Stimulated activated CD8-positive, alpha-beta memory T cell treated with anti-CD3 and anti-CD28 coated beads, Interleukin-2, amount 100 ng/mL, for 48 hours (primary cell): ENCODE data around the gene BPIFB2.
"Not testable (repeated sequence)": the region's sequence is repeated elsewhere in the genome, so short reads cannot be mapped to it uniquely, and the experiment has no call there.

Experiments
- DNase-seq, 2 donors: peaks; one replicate each; pipeline ENCODE4 v3.0.0-alpha.2; 2020; ENCODE audit warnings: low read depth in 2 of 2

The BPIFB2 gene

DNA sequence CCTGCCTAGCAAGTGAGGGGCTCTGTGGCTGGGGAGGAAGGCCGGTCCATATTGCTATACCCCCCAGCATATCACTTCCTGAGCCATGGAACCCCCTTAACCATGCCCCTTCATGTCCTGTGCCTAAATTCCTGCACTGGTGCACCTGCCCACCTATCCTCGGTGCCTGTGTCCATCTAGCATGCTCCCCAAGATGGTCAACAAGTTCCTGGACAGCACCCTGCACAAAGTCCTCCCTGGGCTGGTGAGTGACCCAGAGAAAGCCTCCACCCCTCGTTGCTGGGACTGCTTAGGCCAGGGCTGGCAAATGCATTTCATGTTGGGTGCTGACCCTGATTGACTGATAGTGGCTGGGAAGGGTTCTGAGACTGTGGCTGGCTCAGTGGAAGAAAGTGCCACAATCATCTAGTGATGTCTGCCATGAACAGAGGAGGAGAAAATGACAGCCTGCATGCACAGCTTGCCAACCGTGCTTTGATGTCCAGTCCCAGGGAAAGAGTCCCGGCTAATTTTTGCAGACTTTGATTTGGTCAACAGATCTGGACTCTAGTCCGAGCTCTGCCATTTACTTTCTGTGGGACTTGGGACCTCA lies 27.5 kb downstream of the BPIFB2 start:
- no peak for DNase-seq

DNA sequence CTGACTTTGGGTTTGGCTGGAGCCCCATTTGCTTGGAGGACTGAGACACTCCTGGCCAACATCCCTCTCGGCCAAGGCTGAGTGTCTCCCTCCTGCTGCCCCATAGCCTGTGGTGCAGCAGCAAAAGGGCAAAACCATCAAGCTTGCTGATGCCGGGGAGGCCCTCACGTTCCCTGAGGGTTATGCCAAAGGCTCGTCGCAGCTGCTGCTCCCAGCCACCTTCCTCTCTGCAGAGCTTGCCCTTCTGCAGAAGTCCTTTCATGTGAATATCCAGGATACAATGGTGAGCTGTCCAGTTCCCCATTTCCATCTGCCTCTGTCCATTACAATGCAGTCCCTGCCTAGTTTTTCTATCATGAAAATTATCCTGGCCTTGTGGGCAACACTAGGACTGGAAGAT lies 30.0 kb downstream of the BPIFB2 start:
- no peak for DNase-seq

- DNase-seq = no peak
These were observed 30.7 kb downstream of the BPIFB2 start for GRCh38 chr20:33038243-33038642.

- DNase-seq = no peak
These were observed 34.9 kb downstream of the BPIFB2 start for GRCh38 chr20:33042430-33042829.

GRCh38 chr20:33042983-33043730 lies 35.7 kb downstream of the BPIFB2 start:
- no peak for DNase-seq

- no peak for DNase-seq
These were observed 36.3 kb downstream of the BPIFB2 start for GRCh38 chr20:33043731-33044181.

DNA sequence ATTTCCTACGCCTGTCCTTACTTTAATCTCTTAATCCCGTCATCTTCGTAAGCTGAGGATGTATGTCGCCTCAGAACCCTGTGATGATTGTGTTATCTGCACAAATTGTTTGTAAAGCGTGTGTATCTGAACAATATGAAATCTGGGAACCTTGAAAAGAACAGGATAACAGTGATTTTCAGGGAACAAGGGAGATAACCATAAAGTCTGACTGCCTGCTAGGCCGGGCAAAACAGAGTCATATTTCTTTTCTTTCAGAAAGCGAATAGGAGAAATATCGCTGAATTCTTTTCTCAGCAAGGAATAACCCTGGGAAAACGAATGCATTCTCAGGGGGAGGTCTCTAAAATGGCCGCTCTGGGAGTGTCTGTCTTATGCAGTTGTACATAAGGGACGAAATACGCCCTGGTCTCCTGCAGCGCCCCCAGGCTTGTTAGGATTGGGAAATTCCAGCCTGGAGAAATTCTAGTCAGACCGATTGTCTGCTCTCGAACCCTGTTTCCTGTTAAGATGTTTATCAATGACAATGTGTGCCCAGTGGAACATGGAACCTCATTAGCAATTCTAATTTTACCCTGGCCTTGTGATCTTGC lies 37.7 kb downstream of the BPIFB2 start:
- not testable (repeated sequence) for DNase-seq

DNA sequence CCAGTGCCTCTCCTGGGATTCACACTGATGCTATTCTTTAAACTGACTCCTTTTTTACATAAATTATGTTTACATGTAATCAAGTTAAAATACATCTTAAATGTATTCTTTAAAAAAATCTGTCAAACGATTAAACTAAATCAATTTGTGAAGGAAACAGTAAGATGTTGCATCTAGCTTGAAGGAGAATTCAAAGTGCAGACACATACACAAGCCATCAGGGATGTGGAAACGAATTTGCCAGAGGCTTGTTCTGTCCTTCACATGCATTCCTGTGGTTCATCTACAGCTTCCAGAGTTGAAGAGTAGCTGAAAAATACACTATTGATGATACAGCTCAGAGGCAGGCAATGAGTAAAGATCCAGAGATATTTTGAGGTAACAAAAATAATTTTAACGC lies 38.9 kb downstream of the BPIFB2 start:
- no peak for DNase-seq

DNA sequence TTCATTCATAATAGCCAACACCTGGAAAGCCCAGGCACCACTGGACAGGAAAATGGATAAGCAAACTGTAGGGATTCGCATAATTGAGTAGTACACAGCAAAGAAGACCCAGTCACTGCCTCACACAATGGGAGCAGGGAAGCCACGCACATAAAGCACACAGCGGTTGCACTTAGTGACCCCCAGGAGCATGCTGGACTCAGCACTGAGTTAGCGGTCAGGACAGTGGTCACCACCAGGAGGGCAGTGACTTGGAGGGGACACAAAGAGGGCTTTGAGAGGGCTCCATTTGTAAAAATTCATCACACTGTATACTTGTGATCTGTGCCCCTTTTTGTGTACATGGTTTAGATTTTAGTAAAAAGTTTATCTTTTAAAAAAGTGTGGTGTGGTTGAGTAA lies 43.8 kb downstream of the BPIFB2 start:
- DNase-seq = no peak

DNA sequence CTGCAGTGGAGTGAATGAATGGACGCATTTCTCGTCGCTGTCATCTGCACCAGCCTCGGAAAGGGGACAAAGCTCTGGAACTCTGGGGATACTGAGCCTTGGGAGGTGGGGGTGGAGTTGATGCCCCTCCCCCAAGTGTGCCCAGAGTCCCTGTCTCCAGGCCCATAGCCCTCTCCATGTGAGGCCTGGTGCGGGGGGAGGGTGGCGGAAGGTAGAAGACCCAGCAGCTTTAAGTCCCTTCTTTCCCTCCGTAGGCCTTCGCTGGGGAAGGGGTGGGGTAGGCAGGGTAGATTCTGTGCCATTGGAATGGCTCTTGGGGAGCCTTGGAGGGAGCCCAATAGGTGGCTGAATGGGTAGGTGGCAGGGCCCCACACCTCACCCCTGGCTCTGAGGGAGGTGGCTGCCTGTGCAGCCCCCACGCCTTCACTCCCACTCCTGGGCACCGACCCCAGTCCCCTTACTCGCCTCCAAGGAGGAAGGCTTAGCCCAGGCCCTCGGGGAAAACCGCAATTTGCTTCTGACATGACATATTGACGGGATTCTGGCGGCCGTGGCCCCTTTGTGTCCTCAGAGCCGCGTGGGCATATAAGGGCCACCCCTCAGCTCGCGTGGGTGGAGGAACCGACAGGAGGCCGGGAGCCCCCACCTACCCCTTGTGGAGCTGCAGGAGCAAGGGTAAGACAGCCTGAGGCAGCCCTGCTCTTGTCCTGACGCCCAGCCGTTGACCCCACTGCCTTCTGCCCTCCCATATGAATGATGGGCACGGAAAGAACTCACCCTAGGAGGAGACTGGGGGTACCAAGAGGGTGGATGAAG lies 46.0 kb downstream of the BPIFB2 start, which contains the start of gene BPIFB3:
TSS of gene BPIFB3 (plus strand) at position 613 of the 816 bp plus-strand sequence. CDS start 1,533 bp downstream, outside the sequence.
- no peak for DNase-seq

DNA sequence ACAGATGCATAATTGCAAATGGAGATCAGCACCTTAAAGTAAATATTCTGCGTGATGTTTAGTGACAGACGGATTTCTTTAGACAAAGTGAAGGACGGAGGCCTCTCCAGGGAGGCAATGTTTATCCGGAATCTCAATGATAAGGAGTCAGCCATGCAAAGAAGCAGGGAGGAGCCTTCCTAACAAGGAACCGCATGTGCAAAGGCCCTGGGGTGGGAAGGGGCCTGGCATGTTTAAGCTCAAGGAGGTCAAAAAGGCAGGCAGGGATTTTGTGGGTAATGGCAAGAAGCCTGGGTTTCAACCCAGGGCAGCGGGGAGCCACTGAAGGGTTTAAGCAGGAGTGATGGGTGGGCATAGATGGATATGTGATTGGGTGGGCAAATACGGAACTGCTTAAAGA lies 46.9 kb downstream of the BPIFB2 start:
- DNase-seq = no peak

DNA sequence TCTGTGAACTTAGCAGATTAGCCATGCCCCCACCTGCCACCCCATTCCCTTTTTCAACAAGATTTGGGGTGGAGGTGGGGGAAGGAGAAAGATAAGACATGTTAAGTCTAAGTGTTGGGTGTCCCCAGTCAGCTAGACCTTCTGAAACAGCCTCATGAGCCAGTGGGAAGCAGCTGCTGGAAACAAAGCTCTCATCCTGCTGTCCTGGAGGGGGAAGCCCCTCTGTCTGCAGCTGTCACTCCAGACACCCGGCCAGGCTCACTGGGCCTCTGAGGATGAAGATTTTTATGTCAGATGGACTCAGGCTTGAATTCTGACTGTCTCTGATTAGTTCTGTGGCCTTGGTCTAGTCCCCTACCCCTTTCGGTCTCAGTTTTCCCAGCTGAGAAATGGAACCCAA lies 47.3 kb downstream of the BPIFB2 start:
- DNase-seq = no peak

GRCh38 chr20:33059136-33059535 lies 51.6 kb downstream of the BPIFB2 start:
- no peak for DNase-seq

DNA sequence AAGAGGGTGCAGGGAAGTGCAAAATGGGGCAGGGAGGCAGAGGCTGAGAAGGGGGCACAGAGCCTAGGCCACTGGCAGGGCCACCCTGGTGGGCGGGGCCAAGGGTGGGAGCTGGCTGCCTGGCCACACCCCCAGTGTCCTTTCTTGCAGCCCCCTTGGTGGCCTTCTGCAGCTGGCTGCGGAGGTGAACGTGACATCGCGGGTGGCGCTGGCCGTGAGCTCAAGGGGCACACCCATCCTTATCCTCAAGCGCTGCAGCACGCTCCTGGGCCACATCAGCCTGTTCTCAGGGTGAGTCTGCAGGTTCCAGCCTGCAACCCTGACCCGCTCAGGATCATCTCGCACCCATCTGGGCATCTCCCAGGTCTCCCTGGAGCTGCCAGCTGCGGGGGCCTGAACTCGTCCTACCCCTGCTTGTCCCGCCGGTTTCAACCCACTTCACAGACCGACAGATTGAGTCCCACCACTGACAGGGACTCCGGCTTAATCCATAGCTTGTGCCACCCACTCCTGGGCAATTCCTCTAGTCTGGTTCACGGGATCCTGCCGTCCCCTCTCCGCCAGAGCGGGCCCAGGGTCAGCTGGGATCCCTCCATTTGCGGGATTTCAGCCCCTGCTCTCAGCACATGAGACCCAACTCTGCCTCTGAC lies 52.4 kb downstream of the BPIFB2 start:
- DNase-seq = no peak

- no peak for DNase-seq
These were observed 54.1 kb downstream of the BPIFB2 start for GRCh38 chr20:33061658-33062028.

DNA sequence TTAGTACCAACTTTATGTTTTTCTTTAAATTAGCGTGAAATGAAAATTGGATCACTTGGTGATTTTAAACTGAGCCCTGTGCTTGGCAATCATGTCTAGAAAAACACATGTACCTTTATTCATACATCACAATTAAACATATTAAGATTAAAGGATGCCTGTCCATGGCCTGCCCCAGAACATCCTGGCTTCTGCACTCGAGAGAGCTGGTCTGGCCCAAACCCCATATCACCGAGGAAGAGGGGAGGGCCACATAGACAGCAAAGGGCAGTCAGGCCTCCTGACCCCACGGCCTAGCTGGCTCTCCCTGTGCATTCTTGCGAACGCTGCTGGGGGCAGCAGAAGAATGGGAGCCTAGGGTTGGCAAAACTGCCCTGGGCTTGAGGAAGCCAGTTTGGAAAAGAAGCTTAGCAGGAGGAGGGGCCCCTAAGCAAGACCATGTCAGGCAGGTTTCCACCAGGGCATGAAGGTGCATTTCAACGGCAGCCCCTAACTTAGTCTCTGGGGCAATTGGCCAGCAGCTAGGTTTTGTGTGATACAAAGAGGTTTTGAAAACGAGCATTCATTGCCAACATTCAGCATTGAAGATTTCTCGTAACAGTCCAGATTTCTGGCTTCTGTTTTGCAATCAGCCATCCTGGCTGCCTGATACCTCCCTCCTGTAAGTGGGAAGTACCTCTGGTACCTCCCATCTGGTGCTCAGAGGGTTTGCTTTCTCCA lies 54.8 kb downstream of the BPIFB2 start:
- no peak for DNase-seq

DNA sequence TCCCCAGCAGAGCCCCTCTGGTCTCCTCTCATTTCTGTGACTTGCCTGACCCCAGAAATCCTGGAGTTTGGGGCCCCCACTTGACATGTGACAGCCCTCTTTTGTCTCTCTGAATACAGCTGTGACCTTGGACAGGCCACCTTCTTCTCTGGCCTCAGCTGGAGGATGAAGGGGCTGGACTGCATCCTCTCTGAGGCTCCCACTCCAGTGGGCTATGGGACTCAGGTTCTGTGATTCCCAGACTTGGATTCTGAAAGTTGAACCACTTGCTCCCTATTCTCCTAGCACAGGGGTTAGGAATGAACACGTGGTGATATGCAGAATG lies 55.3 kb downstream of the BPIFB2 start:
- no peak for DNase-seq

DNA sequence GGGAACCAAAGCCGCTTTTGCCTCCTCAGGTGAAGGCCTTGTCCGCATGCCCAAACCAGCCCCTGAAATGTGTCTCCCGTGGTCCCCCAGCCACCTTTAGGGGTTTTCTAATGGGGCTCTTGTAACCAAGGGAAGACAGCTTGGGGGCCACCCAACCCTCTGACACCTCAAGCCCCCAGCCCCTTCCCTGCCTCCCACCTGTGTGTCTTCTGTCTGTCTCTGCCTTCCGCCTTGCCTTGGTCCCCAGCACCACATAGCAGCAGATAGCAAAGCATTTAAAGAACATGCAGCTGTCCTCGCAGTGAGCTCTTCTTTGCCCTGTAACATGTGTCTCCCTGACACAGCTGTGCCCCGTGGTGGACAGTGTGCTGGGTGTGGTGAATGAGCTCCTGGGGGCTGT lies 55.8 kb downstream of the BPIFB2 start:
- no peak for DNase-seq

DNA sequence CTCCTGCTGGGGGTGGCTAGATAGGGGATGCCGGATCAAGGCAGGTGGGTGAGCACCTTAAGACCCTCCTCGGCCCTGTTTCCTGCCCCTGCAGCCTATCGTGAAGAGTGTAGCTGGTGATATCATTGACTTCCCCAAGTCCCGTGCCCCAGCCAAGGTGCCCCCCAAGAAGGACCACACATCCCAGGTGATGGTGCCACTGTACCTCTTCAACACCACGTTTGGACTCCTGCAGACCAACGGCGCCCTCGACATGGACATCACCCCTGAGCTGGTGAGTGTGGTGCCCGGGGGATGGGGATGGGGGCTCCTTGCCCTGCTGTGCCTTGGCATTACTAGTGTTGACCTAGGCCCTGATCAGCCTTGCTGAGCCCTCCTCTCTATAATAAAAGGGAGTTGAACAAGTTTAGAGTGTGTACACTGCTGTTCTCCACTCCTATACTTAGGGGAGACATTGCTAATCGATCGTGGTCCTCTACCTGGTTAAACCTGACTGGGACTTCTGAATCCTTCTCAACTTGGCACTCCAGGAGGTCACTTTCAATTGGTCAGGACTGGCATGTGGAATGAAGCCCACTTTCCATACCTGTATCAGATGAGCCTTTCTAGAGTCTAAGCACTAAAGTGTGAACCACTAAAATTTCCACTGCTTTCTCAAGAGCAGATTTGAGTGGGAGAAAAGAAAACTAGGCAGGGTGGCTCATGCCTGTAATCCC lies 57.2 kb downstream of the BPIFB2 start:
- DNase-seq = no peak

GRCh38 chr20:33065785-33066184 lies 58.3 kb downstream of the BPIFB2 start:
- DNase-seq = no peak

DNA sequence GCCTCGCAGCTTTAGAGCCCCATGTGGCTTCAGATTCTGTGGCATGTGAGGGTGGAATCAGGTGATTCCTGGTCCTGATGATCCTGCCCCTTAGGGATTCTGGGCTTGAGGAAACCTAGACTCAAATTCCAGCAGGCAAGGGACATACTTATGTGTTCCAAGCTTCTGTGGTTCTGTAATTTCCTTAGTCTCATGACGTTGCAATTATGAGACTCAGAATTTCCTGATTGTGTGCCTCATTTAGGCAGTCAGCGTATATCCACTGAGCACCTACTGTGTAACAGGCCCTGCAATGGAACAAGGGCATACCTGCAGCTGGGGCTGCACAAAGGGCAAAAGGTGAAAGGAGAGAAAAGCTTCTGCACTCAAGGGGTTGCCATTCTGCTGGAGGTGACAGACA lies 60.3 kb downstream of the BPIFB2 start:
- no peak for DNase-seq
